HG03175 (cell line): Measurements from ENCODE around the gene TRIM59.
A peak's percentile ranks its signal among the peaks of the same experiment; 100 is the strongest.
"Not testable (repeated sequence)": the region's sequence is repeated elsewhere in the genome, so short reads cannot be mapped to it uniquely, and the experiment has no call there.

Experiments
- ATAC-seq: cut with Tn5 transposase; IDR thresholded peaks from one replicate; pipeline ENCODE4 v1.9.1; 2021; ENCODE audit warnings: mild to moderate bottlenecking, moderate library complexity; ENCODE audit not compliant: unreplicated experiment

The TRIM59 gene

DNA sequence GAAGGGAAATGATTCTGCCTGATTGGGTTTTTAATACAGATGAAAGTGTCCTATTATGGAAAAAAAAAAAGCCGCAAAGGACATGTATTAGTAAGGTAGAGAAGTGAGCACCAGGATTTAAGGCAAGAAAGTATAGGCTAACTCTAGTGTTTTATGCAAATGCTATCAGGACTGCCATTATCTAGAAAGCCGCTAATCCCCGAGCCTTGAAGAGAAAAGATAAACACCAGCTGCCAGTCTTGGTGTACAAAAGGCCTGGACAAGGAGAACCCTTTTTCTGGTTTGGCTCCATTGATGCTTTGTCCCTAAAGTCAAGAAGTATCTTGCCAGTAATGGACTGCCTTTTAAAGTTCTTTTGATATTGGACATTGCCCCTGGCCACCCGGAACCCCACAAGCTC is 8.6 kb upstream of the TRIM59 start:
- ATAC-seq = no peak

- no peak for ATAC-seq
These were observed 6.3 kb upstream of the TRIM59 start for GRCh38 chr3:160455846-160456245.

GRCh38 chr3:160454995-160455394 is 5.4 kb upstream of the TRIM59 start:
- ATAC-seq = no peak

GRCh38 chr3:160452251-160452650 is 2.7 kb upstream of the TRIM59 start:
- ATAC-seq = not testable (repeated sequence)

- no peak for ATAC-seq
These were observed 2.0 kb upstream of the TRIM59 start for GRCh38 chr3:160451602-160452001.

GRCh38 chr3:160450846-160451245 is 1.3 kb upstream of the TRIM59 start:
- no peak for ATAC-seq

DNA sequence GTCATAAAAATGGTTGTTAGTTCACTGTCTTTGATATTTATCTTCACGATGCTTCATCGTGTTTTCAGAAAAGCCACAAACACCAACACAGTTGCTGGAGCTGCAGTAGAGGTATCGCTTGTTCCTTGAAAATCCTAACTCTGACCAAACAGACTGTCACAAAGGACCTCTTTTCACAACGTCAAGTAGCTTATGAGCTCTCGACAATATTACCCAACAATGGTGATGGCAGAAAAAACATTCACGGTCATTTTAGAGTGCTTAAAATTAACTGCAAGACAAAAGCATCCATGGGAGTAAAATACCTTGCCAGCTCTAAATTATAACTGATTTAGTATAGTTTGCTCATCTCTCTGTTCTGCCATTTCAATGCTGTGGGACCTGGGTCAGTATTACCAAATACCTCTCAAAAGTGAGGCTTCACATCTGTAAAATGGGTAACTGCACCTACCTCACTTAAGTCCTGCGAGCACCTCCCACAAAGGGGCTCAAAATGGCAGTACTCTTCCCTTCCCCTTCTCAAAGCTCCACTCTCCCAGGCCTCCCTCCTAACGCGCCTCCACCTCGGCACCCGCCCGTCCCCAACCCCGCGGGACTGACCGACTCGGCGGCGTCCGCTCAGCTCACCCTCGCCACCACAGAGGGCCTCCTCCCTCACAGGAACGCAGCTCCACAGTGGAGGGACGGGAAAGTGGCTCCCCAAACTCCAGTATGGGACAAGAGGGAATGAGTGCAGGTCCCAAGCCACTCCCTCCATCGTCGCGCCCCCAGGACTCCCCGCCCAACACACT is 546 bp downstream of the TRIM59 start:
- ATAC-seq = peak; percentile 37

DNA sequence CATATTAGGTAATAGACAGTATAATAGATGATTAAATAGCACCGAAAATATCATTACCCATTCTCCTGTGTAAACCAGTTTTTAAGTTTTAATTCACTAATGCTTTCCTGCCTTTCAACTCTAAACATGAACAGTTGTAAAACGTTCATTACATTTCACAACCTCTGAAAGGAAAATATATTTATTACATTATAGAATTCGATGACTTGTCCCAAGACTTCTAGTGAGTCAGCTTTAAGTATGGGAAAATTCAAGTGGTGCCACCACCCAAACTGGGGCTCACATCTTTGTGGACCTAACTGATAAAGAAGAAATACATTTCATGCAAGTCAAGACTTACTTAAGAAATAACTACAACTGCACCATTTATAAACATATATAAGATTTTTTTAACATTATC is 2.0 kb downstream of the TRIM59 start:
- no peak for ATAC-seq

GRCh38 chr3:160446522-160447056 is 3.0 kb downstream of the TRIM59 start:
- no peak for ATAC-seq

DNA sequence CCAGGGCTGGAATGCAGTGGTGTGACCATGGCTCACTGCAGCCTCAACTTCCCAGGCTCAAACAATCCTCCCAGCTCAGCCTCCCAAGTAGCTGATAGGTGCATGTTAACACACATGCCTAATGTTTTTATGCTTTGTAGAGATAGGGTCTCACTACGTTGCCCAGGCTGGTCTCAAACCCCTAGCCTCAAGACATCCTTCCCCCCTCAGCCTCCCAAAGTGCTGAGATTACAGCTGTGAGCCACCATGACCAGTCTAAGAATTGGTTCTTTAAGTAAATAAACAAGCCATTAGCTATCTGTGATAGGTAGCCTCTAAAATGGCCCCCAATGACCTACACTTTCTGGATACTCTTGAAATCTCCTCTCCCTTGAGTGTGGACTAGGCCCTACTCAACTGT is 3.7 kb downstream of the TRIM59 start:
- no peak for ATAC-seq

DNA sequence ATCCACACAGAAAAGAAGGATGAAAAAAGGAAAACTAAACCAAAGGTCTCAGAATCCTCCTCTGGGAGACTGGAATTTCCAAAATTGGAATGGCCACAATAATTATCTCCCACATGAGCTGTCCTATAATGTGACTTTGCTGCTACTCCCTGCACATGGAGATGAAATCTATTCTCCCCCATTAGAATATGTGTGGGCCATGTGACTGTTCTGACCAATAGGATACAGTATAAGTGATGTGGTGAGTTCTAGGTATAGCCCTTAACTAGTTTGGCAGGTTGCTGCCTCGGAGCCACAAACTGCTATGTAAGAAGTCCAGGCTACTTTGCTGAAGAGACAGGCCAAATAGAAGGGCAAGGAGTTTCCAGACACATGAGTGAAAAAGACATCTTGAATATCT is 5.2 kb downstream of the TRIM59 start:
- no peak for ATAC-seq

DNA sequence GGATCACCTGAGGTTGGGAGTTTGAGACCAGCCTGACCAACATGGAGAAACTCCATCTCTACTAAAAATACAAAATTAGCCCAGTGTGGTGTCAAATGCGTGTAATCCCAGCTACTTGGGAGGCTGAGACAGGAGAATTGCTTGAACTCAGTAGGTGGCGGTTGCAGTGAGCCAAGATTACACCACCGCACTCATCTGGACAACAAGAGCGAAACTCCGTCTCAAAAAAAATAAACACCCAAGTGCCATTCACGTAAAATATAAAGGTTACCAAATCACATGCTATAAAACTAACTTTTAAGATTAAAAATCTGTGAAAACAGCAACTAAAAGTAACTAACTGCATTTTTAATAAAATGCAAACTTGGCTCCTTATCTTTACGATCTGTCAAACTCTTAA is 8.9 kb downstream of the TRIM59 start:
- ATAC-seq = no peak

- no peak for ATAC-seq
These were observed 12.5 kb downstream of the TRIM59 start for GRCh38 chr3:160437083-160437455.

DNA sequence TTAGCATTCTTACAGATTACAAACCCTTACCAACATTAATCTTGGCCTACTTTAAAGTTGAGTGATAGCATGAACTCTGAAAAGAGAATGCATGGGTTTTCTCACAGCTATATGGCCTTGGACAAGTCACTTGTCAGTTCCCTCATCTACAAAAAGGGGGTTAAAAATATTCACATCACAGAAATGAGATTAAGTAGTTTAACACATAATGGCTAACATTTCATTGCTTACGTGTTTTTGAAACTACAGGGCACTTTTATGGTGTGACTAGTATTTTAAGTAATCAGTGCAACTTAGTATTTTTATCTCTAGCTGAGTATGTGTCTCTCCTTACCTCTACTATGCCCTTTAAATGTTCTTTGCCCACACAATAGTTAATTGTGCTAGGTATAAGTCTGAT is 13.8 kb downstream of the TRIM59 start:
- no peak for ATAC-seq

DNA sequence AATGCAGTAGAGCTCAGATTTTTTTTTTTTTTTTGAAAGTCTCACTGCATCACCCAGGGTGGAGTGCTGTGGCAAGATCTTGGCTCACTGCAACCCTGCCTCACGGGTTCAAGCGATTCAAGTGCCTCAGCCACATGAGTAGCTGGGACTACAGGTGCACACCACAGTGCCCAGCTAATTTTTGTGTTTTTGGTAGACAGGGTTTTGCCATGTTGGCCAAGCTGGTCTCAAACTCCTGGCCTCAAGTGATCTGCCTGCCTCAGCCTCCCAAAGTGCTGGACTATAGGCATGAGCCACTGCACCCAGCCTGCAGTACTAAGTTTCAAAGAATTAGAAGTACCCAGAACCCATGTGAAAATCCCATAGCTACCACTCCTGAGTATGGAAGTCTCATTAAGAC is 14.5 kb downstream of the TRIM59 start:
- no peak for ATAC-seq

- ATAC-seq = no peak
These were observed 15.5 kb downstream of the TRIM59 start for GRCh38 chr3:160434071-160434470.

DNA sequence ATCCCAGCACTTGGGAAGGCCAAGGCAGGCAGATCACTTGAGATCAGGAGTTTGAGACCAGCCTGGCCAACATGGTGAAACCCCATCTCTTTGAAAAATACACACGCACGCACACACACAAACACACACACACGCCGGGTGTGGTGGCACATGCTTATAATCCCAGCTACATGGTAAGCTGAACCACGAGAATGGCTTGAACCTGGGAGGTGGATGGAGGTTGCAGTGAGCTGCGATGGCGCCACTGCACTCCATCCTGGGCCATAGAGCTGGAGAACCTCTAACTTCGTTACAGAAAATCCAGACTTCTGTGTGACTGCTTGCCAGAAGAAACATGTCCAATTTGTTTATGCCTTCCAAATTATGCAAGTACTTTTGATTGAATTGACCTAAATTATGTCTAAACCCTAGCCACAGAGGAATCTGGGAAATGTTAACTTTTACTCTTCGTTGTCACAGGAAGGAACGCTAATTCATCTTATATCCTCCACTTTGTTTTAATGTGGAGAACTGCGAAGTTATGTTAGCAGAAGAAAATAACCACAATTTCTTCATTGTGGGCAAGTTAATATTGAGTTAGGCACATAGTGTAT is 21.7 kb downstream of the TRIM59 start:
- ATAC-seq = no peak

GRCh38 chr3:160417311-160417710 is 32.3 kb downstream of the TRIM59 start:
- no peak for ATAC-seq

DNA sequence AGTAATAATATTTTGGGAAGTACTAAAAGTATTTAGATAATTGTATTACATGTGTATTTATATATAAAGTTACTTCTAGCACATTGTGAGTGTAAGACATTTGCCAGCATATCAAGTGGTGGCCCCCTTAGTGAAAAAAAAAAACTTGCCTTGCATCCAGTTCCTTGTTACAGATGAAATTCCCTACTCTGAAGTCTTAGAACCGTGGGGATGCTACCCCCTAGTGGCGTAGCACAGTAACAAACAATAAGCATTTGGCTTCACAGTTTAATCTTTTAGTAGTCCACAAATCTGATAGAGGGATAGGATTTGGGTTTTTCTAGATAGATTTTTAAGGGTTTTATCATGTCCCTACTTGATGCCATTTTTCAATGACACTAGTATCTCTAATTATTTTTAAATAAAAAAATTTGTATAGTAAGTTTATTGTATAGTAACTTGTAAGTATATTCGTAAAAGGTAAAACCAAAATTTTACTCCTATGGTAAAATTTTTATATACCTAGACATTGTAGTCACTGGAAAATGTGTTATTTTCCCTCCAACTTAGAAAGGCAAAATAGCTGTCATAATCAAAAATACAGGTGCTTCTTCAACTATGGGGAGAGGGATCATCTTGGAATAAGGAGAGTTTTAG is 35.9 kb downstream of the TRIM59 start:
- no peak for ATAC-seq

DNA sequence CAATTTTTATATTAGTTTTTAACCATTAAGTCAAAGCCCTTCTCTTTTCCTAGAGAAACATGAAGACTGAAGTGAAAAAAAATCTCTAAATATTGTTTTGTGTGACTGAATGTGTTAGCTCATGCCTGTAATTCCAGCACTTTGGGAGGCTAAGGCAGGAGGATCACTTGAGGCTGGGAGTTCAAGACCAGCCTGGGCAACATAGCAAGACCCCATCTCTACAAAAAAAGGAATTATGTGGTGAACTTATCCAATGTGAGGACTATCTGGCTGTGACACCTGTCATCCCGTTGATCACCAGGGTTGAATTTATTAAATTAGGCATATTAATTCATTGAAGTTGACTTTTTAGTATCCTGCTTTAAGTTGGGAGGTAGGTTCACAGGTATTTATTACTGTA is 37.1 kb downstream of the TRIM59 start:
- ATAC-seq = no peak

DNA sequence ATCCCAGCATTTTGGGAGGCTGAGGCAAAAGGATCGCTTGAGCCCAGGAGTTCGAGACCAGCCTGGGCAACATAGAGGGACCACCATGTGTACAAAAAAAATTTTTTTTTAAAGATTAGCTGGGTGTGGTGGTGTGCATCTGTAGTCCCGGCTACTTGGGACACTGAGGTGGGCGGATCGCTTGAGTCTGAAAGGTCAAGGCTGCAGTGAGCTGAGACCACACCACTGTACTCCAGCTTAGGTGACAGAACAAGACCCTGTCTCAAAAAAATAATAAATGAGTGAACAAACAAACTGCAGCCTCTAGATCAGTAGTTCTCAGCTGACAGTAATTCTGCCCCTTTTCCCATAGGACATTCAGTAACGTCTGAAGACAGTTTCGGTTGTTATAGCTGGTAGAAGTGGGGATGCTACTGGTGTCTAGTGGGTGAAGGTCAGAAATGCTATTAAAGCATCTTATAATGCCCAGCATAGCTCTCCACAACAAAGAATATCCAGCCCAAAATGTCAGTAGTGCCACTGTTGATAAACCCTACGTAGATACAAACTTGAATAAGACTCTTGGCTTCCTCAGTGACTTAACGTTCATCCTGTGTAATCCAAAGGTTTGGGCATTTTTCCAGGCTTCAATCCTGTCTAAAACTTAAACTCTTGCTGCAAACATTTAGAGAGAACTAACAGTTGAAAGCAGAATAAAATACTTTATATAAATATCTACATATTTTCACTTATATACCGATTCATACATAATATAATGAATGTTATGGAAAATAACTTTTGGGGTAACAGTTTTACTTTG is 39.6 kb downstream of the TRIM59 start:
- no peak for ATAC-seq
